ENCODE results near the gene TPH2. TPM values are rescaled to one million over a fixed set of nuclear protein-coding genes. Genes with fewer than 3 reads are reported as not detected.

The TPH2 gene
- total and polyA plus RNA-seq, 5 donors from 2014 or later, result not detected

GRCh38 chr12:71958993-71959578 lies 20.4 kb downstream of the TPH2 start:
- Mint-ChIP-seq H3K9me3 (peaks cover 0 to 1% (median 0%) of the 10 kb centered on the region in 7 donors), H3K4me3 (no peak overlapping the region), H3K27ac (no peak overlapping the region), H3K36me3 (no peaks in the 10 kb centered on the region), H3K4me1 (no peaks in the 10 kb centered on the region), H3K27me3 (peaks cover 10% of the 10 kb centered on the region)
- no peak for ATAC-seq (ENCODE audit: low read depth in 2 of 2)
- H3K36me3 ChIP-seq (ENCODE audit: control insufficient read depth, insufficient read depth, low read length), result no peaks in the 10 kb centered on the region
- no peaks in the 10 kb centered on the region for H3K9me3 ChIP-seq (ENCODE audit: control insufficient read depth in 2 of 2, low read length in 2 of 2)
- no peaks in the 10 kb centered on the region for H3K27me3 ChIP-seq (ENCODE audit: control insufficient read depth, insufficient read depth, low read length)
- no peaks in the 10 kb centered on the region for H3K4me1 ChIP-seq (ENCODE audit: control insufficient read depth, insufficient read depth, low read length, poor library complexity, severe bottlenecking)
- DNase-seq, result no peak
- H3K4me3 ChIP-seq (ENCODE audit: low read depth, low read length), result no peak overlapping the region
- no peak overlapping the region for H3K27ac ChIP-seq (ENCODE audit: insufficient read depth, low read length, poor library complexity, severe bottlenecking)

DNA sequence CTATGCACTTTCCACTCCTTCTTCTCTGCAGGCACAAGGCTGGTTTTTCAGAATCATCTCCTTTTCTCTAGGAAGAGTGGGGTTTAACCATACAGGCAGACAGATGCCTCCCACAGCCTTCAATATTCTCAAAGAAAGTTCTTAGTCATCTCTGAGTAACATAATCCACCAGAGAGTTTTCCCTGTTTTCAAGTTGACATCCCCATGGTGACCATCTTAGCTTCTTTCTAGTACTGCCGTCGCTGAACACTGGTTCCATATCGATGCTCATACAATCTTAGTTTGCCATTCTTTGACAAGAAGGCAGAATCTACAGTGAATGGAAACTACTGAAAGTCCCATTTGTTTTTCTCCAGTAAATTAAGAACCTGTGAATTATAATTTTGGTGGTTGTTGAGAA lies 28.6 kb downstream of the TPH2 start:
- H3K4me3 ChIP-seq (ENCODE audit: low read depth, low read length), result no peak overlapping the region
- Mint-ChIP-seq H3K27ac (no peak overlapping the region), H3K9me3 (no peaks in the 10 kb centered on the region), H3K27me3 (peaks cover 19% of the 10 kb centered on the region), H3K4me1 (no peaks in the 10 kb centered on the region), H3K4me3 (no peak overlapping the region), H3K36me3 (no peaks in the 10 kb centered on the region)
- ATAC-seq (ENCODE audit: low read depth in 2 of 2), result no peak
- no peak for DNase-seq
- H3K27me3 ChIP-seq (ENCODE audit: control insufficient read depth, insufficient read depth, low read length), result no peaks in the 10 kb centered on the region
- H3K9me3 ChIP-seq (ENCODE audit: control insufficient read depth in 2 of 2, low read length in 2 of 2), result no peaks in the 10 kb centered on the region
- no peak overlapping the region for H3K27ac ChIP-seq (ENCODE audit: insufficient read depth, low read length, poor library complexity, severe bottlenecking)
- H3K36me3 ChIP-seq (ENCODE audit: control insufficient read depth, insufficient read depth, low read length), result no peaks in the 10 kb centered on the region
- no peaks in the 10 kb centered on the region for H3K4me1 ChIP-seq (ENCODE audit: control insufficient read depth, insufficient read depth, low read length, poor library complexity, severe bottlenecking)

DNA sequence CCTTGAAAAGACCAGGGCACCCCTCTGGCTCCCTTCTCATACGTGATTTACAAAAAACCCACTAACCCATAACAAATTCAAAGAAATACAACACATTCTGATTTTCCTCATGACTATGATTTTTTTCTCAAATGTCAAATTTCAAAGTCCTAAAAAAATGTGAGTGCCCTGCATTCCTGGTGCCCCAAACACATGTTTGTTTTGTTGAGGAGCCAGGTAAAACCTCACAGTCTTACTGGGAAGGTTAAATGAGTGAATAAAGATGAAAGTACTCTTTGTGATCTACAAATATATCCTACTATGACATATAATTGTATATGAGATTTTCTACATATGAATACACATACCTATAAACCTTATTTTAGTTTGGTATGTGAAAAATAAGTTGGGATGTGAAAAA lies 30.7 kb downstream of the TPH2 start:
- H3K4me1 ChIP-seq (ENCODE audit: control insufficient read depth, insufficient read depth, low read length, poor library complexity, severe bottlenecking), result no peaks in the 10 kb centered on the region
- Mint-ChIP-seq H3K9me3 (peaks cover 0 to 3% (median 0%) of the 10 kb centered on the region in 7 donors), H3K4me3 (no peak overlapping the region), H3K27ac (no peak overlapping the region), H3K27me3 (peaks cover 24% of the 10 kb centered on the region), H3K4me1 (no peaks in the 10 kb centered on the region), H3K36me3 (no peaks in the 10 kb centered on the region)
- DNase-seq, result no peak
- no peaks in the 10 kb centered on the region for H3K27me3 ChIP-seq (ENCODE audit: control insufficient read depth, insufficient read depth, low read length)
- no peaks in the 10 kb centered on the region for H3K36me3 ChIP-seq (ENCODE audit: control insufficient read depth, insufficient read depth, low read length)
- no peak overlapping the region for H3K4me3 ChIP-seq (ENCODE audit: low read depth, low read length)
- H3K9me3 ChIP-seq (ENCODE audit: control insufficient read depth in 2 of 2, low read length in 2 of 2), result no peaks in the 10 kb centered on the region
- H3K27ac ChIP-seq (ENCODE audit: insufficient read depth, low read length, poor library complexity, severe bottlenecking), result no peak overlapping the region
- no peak for ATAC-seq (ENCODE audit: low read depth in 2 of 2)

DNA sequence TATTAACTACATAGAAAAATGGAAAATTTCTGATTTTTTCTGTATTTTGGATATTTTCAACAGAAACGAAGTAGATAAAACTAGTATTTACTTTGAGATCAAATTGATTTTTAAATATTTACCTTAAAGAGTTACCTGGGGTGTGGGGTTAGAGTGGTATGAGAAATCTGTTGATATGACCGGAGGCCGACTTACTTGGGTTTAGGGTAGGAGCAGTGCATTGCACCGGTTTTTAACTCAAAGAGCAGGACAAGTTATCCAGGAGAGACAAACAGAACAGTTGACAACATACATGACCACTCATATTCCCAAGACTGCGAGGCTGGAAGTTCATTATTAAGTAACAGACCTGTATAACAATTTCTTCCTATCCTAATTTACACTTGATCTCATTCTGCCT lies 31.4 kb downstream of the TPH2 start:
- Histone ChIP-seq H3K36me3 (ENCODE audit: control insufficient read depth, insufficient read depth, low read length) (no peaks in the 10 kb centered on the region), H3K27me3 (ENCODE audit: control insufficient read depth, insufficient read depth, low read length) (no peaks in the 10 kb centered on the region), H3K27ac (ENCODE audit: insufficient read depth, low read length, poor library complexity, severe bottlenecking) (no peak overlapping the region), H3K4me1 (ENCODE audit: control insufficient read depth, insufficient read depth, low read length, poor library complexity, severe bottlenecking) (no peaks in the 10 kb centered on the region), H3K4me3 (ENCODE audit: low read depth, low read length) (no peak overlapping the region), H3K9me3 (ENCODE audit: control insufficient read depth in 2 of 2, low read length in 2 of 2) (no peaks in the 10 kb centered on the region)
- Mint-ChIP-seq H3K27me3 (peaks cover 23% of the 10 kb centered on the region), H3K4me3 (no peak overlapping the region), H3K9me3 (peaks cover 0 to 3% (median 0%) of the 10 kb centered on the region in 7 donors), H3K27ac (no peak overlapping the region), H3K4me1 (no peaks in the 10 kb centered on the region), H3K36me3 (no peaks in the 10 kb centered on the region)
- ATAC-seq (ENCODE audit: low read depth in 2 of 2), result no peak
- DNase-seq, result no peak

GRCh38 chr12:71972441-71973074 lies 33.9 kb downstream of the TPH2 start:
- Histone ChIP-seq H3K4me1 (ENCODE audit: control insufficient read depth, insufficient read depth, low read length, poor library complexity, severe bottlenecking) (no peaks in the 10 kb centered on the region), H3K36me3 (ENCODE audit: control insufficient read depth, insufficient read depth, low read length) (no peaks in the 10 kb centered on the region), H3K4me3 (ENCODE audit: low read depth, low read length) (no peak overlapping the region), H3K27ac (ENCODE audit: insufficient read depth, low read length, poor library complexity, severe bottlenecking) (no peak overlapping the region), H3K9me3 (ENCODE audit: control insufficient read depth in 2 of 2, low read length in 2 of 2) (no peaks in the 10 kb centered on the region), H3K27me3 (ENCODE audit: control insufficient read depth, insufficient read depth, low read length) (peaks cover 2% of the 10 kb centered on the region)
- H3K9me3 Mint-ChIP-seq, result peaks cover 0 to 3% (median 0%) of the 10 kb centered on the region in 7 donors
- H3K4me1 Mint-ChIP-seq, result no peaks in the 10 kb centered on the region
- H3K4me3 Mint-ChIP-seq, result no peak overlapping the region
- ATAC-seq (ENCODE audit: low read depth in 2 of 2) (no peak), DNase-seq (no peak)
- H3K27ac Mint-ChIP-seq, result no peak overlapping the region
- no peaks in the 10 kb centered on the region for H3K36me3 Mint-ChIP-seq
- peaks cover 21% of the 10 kb centered on the region for H3K27me3 Mint-ChIP-seq

- Mint-ChIP-seq H3K9me3 (peaks cover 0 to 3% (median 0%) of the 10 kb centered on the region in 7 donors), H3K27ac (no peak overlapping the region), H3K36me3 (no peaks in the 10 kb centered on the region), H3K4me3 (no peak overlapping the region), H3K27me3 (peaks cover 17% of the 10 kb centered on the region), H3K4me1 (no peaks in the 10 kb centered on the region)
- Histone ChIP-seq H3K27ac (ENCODE audit: insufficient read depth, low read length, poor library complexity, severe bottlenecking) (no peak overlapping the region), H3K27me3 (ENCODE audit: control insufficient read depth, insufficient read depth, low read length) (peaks cover 2% of the 10 kb centered on the region), H3K4me3 (ENCODE audit: low read depth, low read length) (no peak overlapping the region), H3K9me3 (ENCODE audit: control insufficient read depth in 2 of 2, low read length in 2 of 2) (no peaks in the 10 kb centered on the region), H3K36me3 (ENCODE audit: control insufficient read depth, insufficient read depth, low read length) (no peaks in the 10 kb centered on the region), H3K4me1 (ENCODE audit: control insufficient read depth, insufficient read depth, low read length, poor library complexity, severe bottlenecking) (no peaks in the 10 kb centered on the region)
- no peak for DNase-seq
- ATAC-seq (ENCODE audit: low read depth in 2 of 2), result no peak
Observed at GRCh38 chr12:71973687-71974086, 35.0 kb downstream of the TPH2 start.

DNA sequence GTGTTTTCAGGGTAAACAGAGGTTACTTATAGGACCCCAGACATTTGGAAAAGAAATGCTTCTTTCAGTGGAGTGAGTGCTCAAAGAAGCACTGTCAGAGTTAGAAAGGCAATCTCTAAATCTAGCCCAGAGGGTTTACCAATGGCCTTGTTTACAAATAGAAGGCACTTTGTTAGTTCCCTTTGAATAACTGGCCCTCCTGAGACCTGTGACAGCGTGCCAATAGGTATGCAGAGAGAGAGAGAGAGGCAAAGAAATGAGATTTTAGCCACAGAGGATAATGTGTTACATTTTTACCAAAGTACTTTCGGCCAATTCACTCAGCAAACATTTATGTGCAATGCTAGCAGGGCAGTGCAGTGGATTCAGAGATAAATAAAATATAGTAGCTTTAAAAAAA lies 41.9 kb downstream of the TPH2 start:
- Mint-ChIP-seq H3K9me3 (peaks cover 0 to 2% (median 0%) of the 10 kb centered on the region in 7 donors), H3K4me3 (no peak overlapping the region), H3K36me3 (no peaks in the 10 kb centered on the region), H3K27me3 (peaks cover 11% of the 10 kb centered on the region), H3K4me1 (no peaks in the 10 kb centered on the region), H3K27ac (no peak overlapping the region)
- H3K4me3 ChIP-seq (ENCODE audit: low read depth, low read length), result no peak overlapping the region
- no peak overlapping the region for H3K27ac ChIP-seq (ENCODE audit: insufficient read depth, low read length, poor library complexity, severe bottlenecking)
- H3K36me3 ChIP-seq (ENCODE audit: control insufficient read depth, insufficient read depth, low read length), result no peaks in the 10 kb centered on the region
- no peaks in the 10 kb centered on the region for H3K9me3 ChIP-seq (ENCODE audit: control insufficient read depth in 2 of 2, low read length in 2 of 2)
- H3K4me1 ChIP-seq (ENCODE audit: control insufficient read depth, insufficient read depth, low read length, poor library complexity, severe bottlenecking), result no peaks in the 10 kb centered on the region
- DNase-seq (no peak), ATAC-seq (ENCODE audit: low read depth in 2 of 2) (no peak)
- peaks cover under 1% of the 10 kb centered on the region for H3K27me3 ChIP-seq (ENCODE audit: control insufficient read depth, insufficient read depth, low read length)

- DNase-seq, result no peak
- H3K27ac ChIP-seq (ENCODE audit: insufficient read depth, low read length, poor library complexity, severe bottlenecking), result no peak overlapping the region
- Mint-ChIP-seq H3K4me3 (no peak overlapping the region), H3K9me3 (peaks cover 0 to 2% (median 0%) of the 10 kb centered on the region in 7 donors), H3K4me1 (no peaks in the 10 kb centered on the region), H3K36me3 (no peaks in the 10 kb centered on the region), H3K27me3 (peaks cover 8% of the 10 kb centered on the region), H3K27ac (no peak overlapping the region)
- no peaks in the 10 kb centered on the region for H3K36me3 ChIP-seq (ENCODE audit: control insufficient read depth, insufficient read depth, low read length)
- H3K4me3 ChIP-seq (ENCODE audit: low read depth, low read length), result no peak overlapping the region
- H3K4me1 ChIP-seq (ENCODE audit: control insufficient read depth, insufficient read depth, low read length, poor library complexity, severe bottlenecking), result no peaks in the 10 kb centered on the region
- H3K9me3 ChIP-seq (ENCODE audit: control insufficient read depth in 2 of 2, low read length in 2 of 2), result no peaks in the 10 kb centered on the region
- H3K27me3 ChIP-seq (ENCODE audit: control insufficient read depth, insufficient read depth, low read length), result no peaks in the 10 kb centered on the region
- no peak for ATAC-seq (ENCODE audit: low read depth in 2 of 2)
Observed at GRCh38 chr12:71981149-71981548, 42.5 kb downstream of the TPH2 start.
